ENCODE results near the gene IFITM5. TPM values are rescaled to one million over a fixed set of nuclear protein-coding genes. Genes with fewer than 3 reads are reported as not detected.

IFITM5 gene
- total RNA-seq, 2 donors from 2014 or later = not detected

DNA sequence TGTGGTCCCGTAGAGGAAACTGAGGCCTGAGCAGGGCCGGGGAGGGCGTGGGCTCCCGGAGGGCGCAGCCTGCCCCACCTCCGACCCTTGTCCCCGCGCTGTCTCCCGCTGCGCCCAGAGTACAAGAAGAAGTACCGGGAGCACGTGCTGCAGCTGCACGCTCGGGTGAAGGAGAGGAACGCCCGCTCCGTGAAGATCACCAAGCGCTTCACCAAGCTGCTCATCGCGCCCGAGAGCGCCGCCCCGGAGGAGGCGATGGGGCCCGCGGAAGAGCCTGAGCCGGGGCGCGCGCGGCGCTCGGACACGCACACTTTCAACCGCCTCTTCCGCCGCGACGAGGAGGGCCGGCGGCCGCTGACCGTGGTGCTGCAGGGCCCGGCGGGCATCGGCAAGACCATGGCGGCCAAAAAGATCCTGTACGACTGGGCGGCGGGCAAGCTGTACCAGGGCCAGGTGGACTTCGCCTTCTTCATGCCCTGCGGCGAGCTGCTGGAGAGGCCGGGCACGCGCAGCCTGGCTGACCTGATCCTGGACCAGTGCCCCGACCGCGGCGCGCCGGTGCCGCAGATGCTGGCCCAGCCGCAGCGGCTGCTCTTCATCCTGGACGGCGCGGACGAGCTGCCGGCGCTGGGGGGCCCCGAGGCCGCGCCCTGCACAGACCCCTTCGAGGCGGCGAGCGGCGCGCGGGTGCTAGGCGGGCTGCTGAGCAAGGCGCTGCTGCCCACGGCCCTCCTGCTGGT lies 19.2 kb downstream of the IFITM5 start:
- intact Hi-C loops (cut with DNase I) = no loop called here
- DNase-seq (ENCODE audit: low spot score) = peak; percentile 81

GRCh38 chr11:279040-279965 lies 20.0 kb downstream of the IFITM5 start:
- peak; percentile 81 for DNase-seq (ENCODE audit: low spot score)
- intact Hi-C loops (cut with DNase I) = no loop called here

GRCh38 chr11:278001-278951 lies 21.1 kb downstream of the IFITM5 start, which contains the start of gene NLRP6:
Gene NLRP6, plus strand, starts transcription at chr11:278407. Its CDS starts 163 bp downstream, at chr11:278570.
- DNase-seq (ENCODE audit: low spot score) = peak; percentile 76
- intact Hi-C loops (cut with DNase I) = no loop called here

DNA sequence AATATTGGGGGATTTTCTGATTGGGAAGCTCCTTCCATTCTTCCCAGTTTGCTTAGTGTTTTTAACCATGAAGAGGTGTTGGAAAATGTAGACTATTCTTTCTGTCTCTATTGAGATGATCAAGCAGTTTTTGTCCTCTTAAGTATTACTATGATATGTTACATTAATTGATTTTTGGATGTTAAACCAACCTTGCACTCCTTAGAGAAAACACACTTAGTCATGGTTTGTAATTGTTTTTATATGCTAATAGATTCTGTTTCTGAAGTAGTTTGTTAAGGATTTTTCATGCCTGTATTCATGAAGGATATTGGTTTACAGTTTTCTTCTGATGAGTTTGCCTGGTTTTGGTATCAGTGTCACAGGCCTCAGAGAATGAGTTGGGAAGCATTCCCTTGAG lies 23.1 kb downstream of the IFITM5 start:
- no peak for DNase-seq (ENCODE audit: low spot score)
- intact Hi-C loops (cut with DNase I) = no loop called here

DNA sequence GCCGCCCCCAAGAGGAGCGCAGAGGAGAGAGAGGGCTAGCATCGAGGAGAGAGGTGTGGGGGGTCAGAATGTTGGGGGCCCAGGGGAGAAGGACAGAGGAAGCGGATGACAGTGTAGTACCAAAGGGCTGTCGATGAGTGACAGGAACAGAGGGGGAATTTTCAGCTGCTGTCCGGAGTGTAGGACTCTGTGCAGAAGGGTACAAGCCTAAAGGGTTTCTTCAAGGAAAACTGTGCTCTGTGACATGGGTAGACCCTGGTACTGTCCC lies 26.5 kb downstream of the IFITM5 start:
- no peak for DNase-seq (ENCODE audit: low spot score)
- intact Hi-C loops (cut with DNase I) = no loop called here

GRCh38 chr11:272195-272930 lies 27.0 kb downstream of the IFITM5 start:
- DNase-seq (ENCODE audit: low spot score) = no peak
- intact Hi-C loops (cut with DNase I) = no loop called here

DNA sequence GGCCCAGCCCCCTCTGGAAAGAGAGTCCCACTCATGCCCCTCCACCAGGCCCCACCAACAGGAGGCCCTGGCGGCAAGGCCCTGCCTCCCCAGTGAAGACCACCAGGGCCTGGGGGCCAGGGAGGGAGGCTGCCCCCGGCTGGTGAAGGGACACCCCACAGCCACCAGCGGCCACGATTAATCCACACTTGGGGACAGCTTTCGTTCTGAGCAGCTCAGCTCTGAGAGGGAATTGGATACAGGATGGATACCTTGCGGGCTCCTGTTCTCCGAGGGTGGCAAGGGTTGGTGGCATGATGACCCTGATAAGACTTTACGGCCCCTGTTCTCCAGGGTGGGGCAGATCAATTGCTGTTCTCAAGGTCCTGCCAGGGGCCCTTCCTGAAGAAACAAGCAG lies 28.0 kb downstream of the IFITM5 start:
- DNase-seq (ENCODE audit: low spot score) = no peak

GRCh38 chr11:270451-271318 lies 28.6 kb downstream of the IFITM5 start:
- DNase-seq (ENCODE audit: low spot score) = no peak
- intact Hi-C loops (cut with DNase I) = no loop called here

More for the DNA sequence above, 28.0 kb downstream of the IFITM5 start:
- intact Hi-C loops (cut with DNase I) = no loop called here

- no peak for DNase-seq (ENCODE audit: low spot score)
- intact Hi-C loops (cut with DNase I) = loop anchor here in 1 of 2 donors (10.0 kb wide), 1 partner anchor 115 kb away; no protein-coding TSS in a partner anchor
Measured at GRCh38 chr11:269146-269890, 30.0 kb downstream of the IFITM5 start.

DNA sequence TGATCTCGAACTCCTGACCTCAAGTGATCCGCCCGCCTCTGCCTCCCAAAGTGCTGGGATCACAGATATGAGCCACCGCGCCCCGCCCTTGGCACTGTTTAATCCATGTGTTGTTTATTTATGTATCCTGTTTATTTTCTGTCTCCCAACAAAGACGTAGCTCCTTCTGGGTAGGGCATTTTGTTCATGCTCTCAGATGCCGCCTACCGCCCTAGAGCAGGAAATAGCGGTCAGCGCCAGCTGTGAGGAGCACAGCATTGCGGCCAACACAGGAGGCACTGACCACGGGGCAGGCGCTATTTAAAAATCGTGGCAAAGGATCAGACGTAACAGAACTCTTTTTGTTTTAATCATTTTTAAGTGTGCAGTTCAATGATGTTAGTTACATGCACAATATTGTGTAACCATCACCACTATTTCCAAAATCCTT lies 30.6 kb downstream of the IFITM5 start:
- intact Hi-C loops (cut with DNase I) = loop anchor here in 1 of 2 donors (10.0 kb wide), 1 partner anchor 116 kb away; no protein-coding TSS in a partner anchor

GRCh38 chr11:267491-267994 lies 31.8 kb downstream of the IFITM5 start:
- intact Hi-C loops (cut with DNase I) = loop anchor here in 1 of 2 donors (10.0 kb wide), 1 partner anchor 117 kb away; no protein-coding TSS in a partner anchor
- DNase-seq (ENCODE audit: low spot score) = peak; percentile 93

More for the DNA sequence above, 30.6 kb downstream of the IFITM5 start:
- peak; percentile 91 for DNase-seq (ENCODE audit: low spot score)

DNA sequence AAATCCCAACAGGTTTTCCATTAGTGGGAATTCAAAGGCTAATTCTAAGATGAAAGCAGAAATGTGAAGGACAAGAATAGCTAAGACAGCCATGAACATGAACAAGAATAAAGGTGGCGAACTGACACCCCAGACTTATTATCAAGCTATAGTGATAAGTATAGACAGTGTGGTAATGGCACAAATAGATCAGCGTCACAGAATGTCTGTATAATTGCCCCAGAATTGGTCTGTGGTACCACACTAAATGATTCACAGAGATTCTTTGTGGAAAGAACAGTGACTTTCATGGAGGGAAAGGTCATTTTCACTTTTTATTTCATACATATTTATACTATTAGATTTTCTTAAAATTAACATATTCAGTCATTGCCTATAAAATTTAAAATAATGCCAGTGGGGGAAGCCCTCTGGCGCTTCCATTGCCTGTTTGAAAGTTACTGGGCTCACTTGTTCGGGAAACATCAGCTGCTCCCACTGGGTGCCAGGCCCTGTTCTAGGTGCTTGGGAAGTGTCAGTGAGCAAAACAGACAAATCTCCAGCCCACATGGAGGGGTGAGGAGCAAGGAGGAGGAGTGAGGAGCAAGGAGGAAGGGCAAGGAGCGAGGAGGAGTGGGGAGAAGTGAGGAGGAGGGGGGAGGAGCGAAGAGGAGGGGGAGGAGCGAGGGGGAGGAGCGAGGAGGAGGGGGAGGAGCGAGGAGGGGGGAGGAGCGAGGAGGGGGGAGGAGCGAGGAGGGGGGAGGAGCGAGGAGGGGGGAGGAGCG lies 32.5 kb downstream of the IFITM5 start:
- intact Hi-C loops (cut with DNase I) = loop anchor here in 1 of 2 donors (10.0 kb wide), 1 partner anchor 118 kb away; no protein-coding TSS in a partner anchor

GRCh38 chr11:261624-262023 lies 37.7 kb downstream of the IFITM5 start:
- intact Hi-C loops (cut with DNase I) = loop anchor here in 1 of 2 donors (10.0 kb wide), 1 partner anchor 123 kb away; no protein-coding TSS in a partner anchor

More for the DNA sequence above, 32.5 kb downstream of the IFITM5 start:
- no peak for DNase-seq (ENCODE audit: low spot score)

GRCh38 chr11:259413-259812 lies 39.9 kb downstream of the IFITM5 start:
- no peak for DNase-seq (ENCODE audit: low spot score)
- intact Hi-C loops (cut with DNase I) = no loop called here

More at GRCh38 chr11:261624-262023, 37.7 kb downstream of the IFITM5 start:
- DNase-seq (ENCODE audit: low spot score) = no peak

- intact Hi-C loops (cut with DNase I) = no loop called here
- DNase-seq (ENCODE audit: low spot score) = no peak
Measured at GRCh38 chr11:257766-258493, 41.4 kb downstream of the IFITM5 start.

Measured in posterior vena cava (tissue), 2 donors.